Smooth muscle cell of the brain vasculature (primary cell): ENCODE data around the gene C19orf25.
"Not testable (repeated sequence)": the region's sequence is repeated elsewhere in the genome, so short reads cannot be mapped to it uniquely, and the experiment has no call there.

Experiments
- DNase-seq: peaks from one replicate; pipeline ENCODE4 v3.0.0-alpha.2; 2012; ENCODE audit warnings: low read depth, low spot score

C19orf25 gene

DNA sequence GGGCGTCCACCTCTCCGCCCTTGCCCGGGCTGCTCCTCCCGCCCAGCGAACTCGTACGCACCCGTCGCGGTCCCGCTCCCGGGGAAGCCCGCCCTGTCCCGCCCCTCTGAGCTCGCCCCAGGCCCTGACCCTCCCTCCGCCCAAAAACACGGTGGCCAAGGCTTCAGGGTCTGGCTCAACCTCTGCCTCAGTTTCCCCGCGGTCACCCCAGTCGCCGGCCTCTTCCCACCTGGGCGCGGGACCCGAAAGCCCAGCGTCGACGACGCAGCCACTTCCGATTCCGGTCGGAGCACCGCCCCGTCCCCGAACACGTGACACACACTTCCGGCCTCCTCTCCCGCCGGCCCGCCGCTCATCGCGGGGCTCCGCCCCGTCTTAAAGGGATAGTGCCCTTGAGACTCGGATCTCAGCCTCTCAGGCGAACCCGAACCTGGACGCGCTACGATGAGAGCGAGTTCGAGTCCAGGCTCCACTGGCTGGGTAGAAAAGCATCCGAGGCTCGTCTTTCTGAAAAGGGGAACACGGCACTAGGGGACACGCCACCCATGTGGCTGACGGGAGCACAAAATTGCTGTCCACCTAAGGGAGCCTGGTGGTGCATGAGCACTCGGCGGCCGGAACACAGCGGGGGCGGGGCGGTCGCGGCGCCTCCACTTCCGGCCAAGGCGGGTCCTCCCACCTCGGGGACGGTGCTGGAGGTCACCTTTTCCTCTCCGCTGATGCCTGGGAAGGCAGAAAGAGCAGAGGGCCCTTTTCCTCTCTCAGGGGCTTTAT, at the start of gene C19orf25:
Gene C19orf25 (minus strand): TSS at position 282 of the 774 bp plus-strand sequence. CDS start 312 bp downstream, outside the sequence.
- DNase-seq, result peak; percentile 75

DNA sequence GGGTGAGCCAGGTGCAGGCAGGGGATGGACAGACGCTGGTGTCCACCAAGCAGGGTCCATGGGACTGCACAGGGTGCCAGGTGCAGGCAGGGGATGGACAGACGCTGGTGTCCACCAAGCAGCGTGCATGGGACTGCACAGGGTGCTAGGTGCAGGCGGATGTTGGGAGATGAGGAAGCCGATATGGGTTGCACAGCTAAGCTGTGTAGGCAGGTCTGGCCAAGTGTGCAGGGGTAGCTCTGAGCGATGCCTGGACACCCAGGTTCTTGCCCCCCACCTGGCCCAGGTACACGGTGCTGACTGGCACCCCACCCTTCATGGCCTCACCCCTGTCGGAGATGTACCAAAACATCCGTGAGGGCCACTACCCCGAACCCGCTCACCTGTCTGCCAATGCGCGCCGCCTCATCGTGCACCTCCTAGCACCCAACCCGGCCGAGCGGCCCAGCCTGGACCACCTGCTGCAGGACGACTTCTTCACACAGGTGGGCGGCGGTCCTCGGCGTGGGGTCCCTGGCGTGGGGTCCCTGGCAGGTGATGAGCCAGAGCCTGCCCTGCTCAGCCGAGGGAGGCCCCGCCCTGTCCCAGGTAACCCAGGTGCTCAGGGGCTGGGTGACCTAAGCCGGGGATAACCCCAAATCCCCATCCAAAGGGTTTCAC, 48.8 kb upstream of the C19orf25 start:
- no peak for DNase-seq

DNA sequence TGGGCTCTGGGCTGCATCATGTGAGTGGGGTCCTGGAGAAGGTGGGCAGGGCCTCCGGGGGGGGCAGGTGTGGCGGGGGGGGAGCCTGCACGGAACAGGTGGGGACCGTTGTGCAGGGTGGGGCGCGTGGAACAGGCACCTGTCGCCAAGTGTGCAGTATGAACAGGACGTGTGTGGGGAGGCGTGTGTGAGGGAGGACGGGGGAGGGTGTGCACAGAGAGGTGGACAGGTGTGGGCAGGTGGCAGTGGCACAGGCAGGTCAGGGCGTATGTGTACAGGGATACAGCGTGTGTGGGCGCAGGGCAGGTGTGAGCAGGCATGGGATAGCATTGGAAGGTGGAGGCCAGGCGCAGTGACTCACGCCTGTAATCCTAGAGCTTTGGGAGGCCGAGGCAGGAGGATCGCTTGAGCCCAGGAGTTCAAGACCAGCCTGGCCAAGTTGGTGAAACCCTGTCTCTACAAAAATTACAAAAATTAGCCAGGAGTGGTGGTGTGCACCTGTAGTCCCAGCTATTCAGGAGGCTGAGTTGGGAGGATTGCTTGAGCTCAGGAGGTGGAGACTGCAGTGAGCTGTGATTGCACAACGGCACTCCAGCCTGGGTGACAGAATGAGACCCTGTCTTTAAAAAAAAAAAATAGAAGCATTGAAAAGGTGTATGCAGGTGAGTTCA, 48.1 kb upstream of the C19orf25 start:
- no peak for DNase-seq

DNA sequence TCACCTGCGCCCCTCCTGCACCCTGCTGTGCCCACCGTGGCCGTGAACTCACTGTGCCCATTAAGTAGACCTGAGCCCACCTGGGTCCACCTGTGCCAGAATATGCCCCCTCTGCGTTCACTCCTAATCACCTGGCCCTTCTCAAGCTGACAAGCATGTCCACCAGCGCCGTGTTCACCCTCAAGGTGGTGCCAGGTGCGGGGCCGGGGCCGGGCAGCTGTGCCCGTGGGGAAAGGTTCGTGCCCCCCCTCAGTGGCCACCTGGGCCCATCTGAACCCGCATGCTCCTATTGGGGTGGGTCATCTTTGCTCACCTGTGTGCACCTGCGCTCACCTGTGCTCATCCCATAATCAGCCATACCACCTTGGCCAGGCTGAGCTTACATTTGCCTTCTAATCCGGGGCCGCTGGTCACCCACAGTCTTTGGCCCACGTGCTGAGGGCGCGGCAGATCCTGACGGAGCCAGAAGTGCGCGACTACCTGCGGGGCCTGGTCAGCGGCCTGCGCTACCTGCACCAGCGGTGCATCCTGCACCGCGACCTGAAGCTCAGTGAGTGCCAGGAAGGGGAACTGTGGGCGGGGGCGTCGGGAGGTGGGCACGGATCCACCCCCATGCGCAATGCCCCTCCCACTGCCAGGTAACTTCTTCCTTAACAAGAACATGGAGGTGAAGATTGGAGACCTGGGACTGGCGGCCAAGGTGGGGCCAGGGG, 47.2 kb upstream of the C19orf25 start:
- DNase-seq, result no peak

DNA sequence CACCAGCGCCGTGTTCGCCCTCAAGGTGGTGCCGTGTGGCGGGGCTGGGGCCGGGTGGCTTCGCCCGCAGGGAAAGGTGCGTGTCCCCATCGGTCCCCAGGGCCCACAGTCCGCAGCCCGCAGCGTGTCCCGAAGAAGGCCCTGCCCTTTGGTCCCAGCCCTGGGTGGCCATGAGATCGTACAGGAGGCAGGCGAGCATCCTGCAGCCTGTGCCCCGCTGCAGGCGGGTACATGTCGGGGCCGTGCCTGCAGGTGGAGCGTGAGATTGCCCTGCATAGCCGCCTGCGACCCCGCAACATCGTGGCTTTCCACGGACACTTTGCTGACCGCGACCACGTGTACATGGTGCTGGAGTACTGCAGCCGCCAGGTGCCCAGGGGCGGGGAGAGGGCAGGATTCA, 46.3 kb upstream of the C19orf25 start:
- no peak for DNase-seq

DNA sequence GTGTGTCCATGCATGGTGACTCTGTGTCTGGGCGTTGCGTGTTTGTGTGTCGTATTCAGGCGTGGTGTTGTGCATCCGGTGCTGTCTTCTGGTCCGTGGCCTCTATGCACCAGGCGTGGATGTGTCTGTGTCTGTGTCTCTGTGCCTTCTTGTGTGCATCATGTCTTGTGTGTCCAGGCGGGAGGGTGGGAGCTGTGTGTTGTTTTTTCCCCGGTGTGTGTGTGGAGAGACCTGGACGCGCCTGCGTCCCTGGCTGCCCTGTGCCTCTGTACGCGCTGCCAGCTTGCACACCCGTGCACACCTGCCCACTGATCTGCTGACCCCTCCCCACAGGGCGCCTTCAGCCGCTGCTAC, 45.9 kb upstream of the C19orf25 start:
- DNase-seq, result no peak

DNA sequence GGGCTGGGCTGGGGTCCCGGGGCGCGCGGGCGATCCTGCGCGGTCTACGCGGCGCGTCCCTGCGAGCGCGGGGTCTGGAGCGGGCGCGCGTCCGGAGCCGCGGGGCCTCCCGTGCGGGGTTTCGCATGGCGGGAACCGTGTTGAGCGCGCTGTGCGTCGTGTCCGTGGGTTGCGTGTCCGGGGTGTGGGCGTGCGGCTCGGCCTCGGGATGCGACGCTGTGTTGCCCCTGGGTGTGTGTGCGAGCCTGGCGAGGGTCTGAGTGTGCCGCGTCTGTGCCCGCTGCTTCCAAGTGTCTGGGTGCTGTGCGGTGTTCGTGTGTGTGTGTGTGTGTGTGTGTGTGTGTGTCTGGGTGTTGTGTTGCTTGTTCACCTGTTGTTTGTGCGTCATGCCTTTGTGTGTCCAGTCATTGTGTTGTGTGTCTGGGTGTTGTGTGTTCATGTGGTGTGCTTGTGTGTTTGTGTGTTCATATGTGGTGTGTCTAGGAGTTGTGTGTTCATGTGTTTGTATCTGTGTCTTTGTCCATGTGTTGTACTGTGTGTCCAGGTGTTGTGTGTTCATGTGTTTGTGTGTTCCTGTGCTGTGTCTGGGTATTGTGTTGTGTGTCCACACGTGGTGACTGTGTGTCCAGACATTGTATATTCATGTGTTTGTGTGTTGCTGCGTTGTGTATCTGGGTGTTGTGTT, 45.4 kb upstream of the C19orf25 start:
- no peak for DNase-seq

DNA sequence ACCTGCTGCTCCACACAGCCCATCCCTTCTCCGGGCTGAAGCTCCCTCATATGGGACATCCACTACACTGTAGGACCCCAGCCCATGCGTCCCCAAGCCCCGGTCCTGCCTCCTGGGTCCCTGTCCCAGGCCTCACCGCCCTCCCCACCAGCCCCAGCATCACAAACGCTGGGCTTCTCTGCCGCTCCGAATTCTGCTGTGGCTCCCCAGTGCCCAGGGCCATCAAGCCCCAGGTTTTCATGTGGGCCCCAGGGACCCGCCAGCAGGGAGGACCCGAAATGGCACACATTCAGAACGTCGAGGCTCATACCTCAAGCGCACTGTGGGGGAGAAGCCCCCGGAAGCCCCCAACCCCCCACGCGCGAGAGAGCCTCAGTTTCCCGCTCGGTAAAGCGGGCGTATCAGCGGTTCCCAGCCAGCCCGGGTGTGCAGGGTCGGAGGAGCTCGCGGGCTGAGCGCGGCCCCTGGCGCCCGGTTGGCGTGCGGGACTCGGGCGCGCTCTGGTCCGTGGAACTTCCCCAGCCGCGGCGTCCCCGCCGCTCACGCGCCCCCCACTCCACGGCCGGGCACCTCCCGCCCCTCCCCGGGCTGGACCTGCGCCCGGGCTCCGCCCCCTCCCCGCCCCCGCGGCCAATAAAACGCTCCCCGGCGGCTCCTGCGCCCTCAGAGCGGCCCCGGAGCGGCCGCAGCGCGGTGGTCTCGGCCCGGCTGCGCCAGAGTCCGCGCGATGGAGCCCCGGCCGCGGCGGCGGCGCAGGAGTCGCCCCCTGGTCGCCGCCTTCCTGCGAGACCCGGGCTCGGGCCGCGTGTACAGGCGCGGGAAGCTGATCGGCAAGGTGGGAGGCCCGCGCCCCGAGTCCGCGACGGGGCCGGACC, 44.6 kb upstream of the C19orf25 start, which contains the start of gene PLK5:
Gene PLK5 (plus strand): TSS at position 666 of the 875 bp plus-strand sequence. CDS start 2,920 bp downstream, outside the sequence.
- DNase-seq, result no peak

DNA sequence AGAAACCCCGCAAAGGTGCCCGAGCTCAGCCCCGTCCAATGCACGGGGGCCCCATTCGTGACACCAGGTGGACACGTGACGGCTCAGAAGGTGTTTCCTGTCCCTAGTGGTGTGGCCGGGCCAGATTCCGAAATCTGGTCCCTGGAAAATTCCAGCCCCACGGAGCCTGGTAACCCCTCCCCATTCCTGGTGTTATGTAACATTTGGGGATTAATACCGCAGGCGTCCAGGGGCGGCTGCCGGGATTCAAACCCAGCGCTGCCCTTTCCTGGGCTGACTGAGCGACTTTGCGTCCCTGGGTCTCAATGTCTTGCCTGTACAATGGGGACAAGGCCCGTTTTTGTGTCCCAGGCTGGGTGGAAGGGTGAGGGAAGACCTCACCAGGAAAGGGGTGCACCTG, 43.8 kb upstream of the C19orf25 start:
- no peak for DNase-seq

DNA sequence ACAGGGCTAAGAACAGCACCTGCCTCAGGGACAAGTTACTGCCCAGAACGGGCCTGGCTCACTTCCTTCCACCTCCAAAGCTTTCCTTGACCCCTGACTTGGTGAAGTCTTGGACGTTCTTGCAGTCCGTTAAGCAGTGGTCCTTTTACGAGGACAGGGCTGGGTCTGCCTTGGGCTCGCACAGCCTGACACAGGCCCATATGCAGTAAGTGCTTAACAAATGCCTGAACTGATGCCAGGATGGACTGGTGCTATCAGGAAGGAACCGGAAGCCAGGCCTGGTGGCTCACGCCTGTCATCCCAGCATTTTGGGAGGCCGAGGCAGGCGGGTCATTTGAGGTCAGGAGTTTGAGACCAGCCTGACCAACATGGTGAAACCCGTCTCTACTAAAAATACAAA, 43.0 kb upstream of the C19orf25 start:
- DNase-seq, result no peak

DNA sequence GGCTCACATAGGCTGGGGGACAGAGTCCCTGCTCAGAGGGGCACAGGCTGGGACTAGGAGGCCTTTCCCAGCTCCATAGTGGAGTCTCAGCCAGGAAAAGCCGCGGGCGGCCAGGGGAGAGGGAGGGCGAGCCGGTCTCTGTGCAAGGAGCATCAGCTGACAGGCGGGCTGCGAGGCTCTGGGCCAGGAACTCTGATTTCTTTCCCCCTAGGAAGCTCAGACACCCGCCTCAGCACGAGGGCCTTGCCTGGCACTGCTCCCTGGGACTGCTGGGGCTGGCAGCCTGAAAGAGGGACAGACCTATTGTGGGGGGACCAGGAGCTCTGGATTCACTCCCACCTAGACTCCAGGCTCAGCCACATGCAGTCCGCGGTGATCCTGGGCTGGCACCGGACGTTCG, 42.6 kb upstream of the C19orf25 start:
- DNase-seq, result no peak

DNA sequence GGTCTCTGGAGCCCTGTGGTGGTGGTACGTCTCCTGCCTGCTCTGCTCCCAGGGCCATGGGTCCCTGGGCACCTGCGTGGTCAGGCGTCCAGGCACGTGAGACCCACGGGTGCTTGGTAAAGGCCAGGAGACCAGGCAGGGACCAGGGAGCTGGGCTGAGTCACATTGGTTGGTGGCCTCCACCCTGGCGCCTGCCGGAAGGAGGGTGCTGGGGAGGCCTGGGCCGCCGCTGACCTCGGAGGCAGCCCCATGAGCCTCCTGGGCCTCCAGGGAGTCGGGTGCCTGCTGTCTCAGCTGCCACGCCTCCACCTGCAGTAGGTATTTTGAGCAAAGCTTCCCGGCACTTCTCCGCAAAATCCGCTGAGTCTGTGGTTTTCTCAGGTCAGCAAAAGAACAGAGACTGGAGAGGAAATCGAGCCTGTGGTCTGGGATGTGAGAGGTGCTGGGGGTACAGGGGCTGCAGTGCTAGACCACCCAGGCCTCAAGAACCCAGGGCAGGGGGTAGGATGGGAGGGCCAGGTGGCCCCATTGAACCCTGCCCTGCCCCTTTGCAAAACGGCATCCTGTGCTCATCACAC, 41.3 kb upstream of the C19orf25 start:
- no peak for DNase-seq

DNA sequence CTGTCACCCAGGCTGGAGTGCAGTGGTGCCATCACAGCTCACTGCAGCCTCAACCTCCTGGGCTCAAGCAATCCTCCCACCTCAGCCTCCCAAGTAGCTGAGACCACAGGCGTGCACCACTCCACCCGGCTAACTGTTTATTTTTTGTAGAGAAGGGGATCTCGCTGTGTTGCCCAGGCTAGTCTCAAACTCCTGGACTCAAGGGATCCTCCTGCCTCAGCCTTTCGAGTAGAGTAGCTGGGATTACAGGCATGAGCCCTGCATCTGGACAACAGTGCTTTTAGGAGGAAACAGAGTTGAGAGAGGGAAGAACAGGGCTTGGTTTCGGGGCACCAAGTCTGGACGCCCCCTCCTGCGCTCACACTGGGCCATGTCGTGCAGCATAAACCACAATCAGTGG, 40.8 kb upstream of the C19orf25 start:
- not testable (repeated sequence) for DNase-seq

DNA sequence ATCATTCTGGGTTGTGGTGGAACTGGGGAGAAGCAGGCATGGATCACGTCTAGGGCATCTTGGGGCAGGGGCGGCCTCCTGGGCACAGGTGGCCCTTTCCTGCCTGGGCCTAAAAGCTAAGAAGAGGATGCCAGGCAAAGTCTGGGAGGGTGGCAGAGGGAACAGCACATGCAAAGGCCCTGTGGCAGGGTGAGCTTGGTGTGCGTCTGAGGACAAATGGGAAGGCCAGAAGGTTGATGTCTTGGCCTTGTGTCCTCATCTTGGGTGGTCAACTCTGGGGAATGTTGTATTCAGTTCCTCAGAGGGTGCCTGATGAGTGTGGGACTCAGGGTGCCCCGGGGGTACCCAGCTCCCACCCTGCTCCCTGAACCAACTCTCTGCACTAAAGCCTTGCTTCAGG, 39.5 kb upstream of the C19orf25 start:
- no peak for DNase-seq

DNA sequence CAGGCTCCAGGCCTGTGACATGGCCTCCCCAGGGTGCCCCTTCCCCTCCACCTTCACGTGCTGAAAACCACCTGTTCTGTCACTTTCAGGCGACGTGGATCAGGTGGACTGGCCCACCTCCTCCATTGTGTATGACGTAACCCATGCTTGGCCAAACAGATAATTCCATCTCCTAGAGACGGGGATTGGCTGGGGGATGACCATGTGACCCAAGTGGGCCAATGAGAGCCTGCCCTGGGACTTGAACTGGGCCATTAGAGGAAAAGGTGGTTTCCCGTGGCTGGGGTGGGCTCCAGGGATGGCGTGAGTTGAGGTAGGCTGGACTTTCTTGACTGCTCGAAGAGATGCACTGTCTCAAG, 37.4 kb upstream of the C19orf25 start:
- DNase-seq, result no peak

DNA sequence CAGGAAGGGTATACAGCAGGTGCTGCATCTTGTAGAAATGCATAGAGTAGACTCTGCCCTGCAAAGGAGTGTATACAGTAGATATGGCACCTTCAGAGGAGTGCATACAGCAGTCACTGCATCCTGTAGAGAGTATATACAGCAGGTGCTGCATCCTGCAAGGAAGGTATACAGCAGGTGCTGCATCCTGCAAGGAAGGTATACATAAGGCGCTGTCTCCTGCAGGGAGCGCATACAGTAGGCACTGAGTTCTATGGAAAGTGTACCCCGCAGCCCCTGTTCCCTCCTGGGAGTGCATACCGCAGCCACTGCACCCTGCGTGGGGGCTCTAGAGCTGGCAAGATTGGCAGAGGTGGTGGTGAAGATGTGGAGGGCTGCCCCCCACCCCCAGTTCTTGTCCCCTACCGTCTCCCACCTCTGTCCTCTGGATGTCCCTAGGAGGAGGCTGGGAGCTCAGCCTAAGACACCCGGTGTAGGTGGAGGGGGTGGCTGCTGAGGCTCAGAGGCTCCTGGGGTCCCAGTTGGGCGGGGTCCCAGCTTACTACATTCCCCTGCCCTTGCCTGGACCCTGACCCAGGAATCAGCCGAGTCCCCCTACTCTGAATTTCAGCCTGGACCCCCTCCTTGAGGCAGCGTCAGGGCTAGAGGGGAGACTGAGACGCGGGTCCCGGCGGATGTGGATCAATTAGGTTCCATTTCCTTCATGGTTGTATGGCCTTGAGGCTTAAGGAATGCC, 36.1 kb upstream of the C19orf25 start:
- DNase-seq, result no peak

DNA sequence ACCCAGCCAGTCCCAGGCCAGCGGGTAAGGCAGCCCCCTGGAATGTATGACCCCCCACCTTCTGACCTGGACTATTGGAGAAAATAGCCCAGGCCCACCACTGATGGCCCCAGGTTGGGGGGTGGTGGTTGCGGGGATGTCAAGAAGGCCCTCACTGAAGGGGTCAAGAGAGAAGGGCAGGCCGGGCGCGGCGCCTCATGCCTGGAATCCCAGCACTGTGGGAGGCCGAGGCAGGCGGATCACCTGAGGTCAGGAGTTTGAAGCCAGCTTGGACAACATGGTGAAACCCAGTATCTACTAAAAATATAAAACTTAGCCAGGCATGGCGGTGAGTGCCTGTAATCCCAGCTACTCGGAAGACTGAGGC, 35.3 kb upstream of the C19orf25 start:
- DNase-seq, result no peak

DNA sequence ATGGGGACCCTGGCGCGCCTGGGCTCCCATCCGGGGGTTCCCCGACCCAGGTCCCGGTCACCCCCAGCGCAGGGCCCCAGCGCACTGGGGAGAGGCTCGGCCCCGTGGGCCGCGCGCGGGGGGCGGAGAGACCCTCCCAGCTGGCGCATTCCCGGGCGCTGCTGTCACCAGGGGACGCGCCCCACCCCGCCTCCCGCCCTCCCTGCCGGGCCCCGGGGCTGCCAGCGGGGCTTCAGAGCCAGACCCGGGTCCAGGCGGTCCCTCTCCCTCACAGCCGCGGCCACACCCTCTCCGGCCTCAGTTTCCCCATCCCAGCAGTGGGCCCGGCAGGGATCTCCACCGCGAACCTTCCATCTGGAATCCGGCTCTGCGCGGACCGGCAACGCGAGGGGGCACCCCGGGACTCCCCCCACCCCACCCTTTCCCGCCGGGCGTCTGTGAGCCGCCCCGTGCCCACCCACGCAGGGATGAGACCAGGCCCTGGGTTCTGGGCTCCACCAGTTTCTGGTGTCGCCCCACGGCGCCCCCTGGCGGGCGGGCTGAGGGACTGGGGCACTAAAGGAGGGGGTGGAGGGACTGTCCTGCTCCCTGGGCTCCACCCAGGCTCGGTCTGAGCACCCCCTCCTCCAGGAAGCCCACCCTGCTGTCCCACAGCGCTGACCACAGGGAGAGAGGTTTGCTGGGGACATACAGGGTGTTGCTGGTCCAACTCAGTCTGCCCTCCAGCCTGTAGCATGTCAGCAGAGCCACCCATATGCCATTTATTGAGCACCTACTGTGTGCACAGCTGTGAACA, 34.7 kb upstream of the C19orf25 start:
- DNase-seq, result no peak
